Melanocyte of skin (primary cell): Measurements from ENCODE around the gene ALLC. TPM values are rescaled to one million over a fixed set of nuclear protein-coding genes. Genes with fewer than 3 reads are reported as not detected.

Experiments used
- small RNA-seq, 2 donors: library from RNA; depleted of rRNA; stranded (forward); fragments of <200 nt; gene quantifications; one replicate each; pipeline ENCODE3, GENCODE V24; 2012
- total RNA-seq, 2 donors: library from RNA; depleted of rRNA; stranded (reverse); fragments of >200 nt; gene quantifications; 2 replicates each; pipeline ENCODE4 v1.2.3, GENCODE V29; 2012

ALLC gene
- total RNA-seq, result not detected

GRCh38 chr2:3657881-3658280 is at the start of gene ALLC:
Gene ALLC (plus strand): TSS chr2:3658200. CDS start chr2:3671158, 12,958 bp downstream.

GRCh38 chr2:3703236-3703756 is 45.3 kb downstream of the ALLC start, which contains the start of gene DCDC2C:
Gene DCDC2C (plus strand): TSS chr2:3703575. CDS start chr2:3703752, 177 bp downstream.

Small RNA genes lying within 50 kb of the gene (small RNA-seq; reads per million reads assigned to genes)
- 0 reads per million in 2 donors for gene TMSB4XP2

Other genes starting within 250 kb of the ALLC start
- 10 to 100 TPM; 53.6 to 58.8 TPM for gene ADI1, start 138.7 kb upstream of the ALLC start, total RNA-seq
- 10 to 100 TPM; 27.9 to 34.0 TPM for gene RNASEH1, start 99.9 kb upstream of the ALLC start, total RNA-seq
- 100 to 1,000 TPM; 664 to 919 TPM for gene RPS7, start 82.9 kb upstream of the ALLC start, total RNA-seq
- under 1 TPM; under 0.01 to 0.34 TPM for gene COLEC11, start 63.1 kb upstream of the ALLC start, total RNA-seq
- not detected for gene DCDC2C, start 45.4 kb downstream of the ALLC start, total RNA-seq